ENCODE measurements around the gene TUNAR. TPM values are rescaled to one million over a fixed set of nuclear protein-coding genes. Genes with fewer than 3 reads are reported as not detected.

The TUNAR gene
- total RNA-seq, 1 experiment from 2014 or later = 0.10 TPM

- H3K36me3 ChIP-seq (ENCODE audit: control insufficient read depth, insufficient read depth, low read length) = no peaks in the 10 kb centered on the region; the same call in 1 of the 2 replicates
- in situ Hi-C loops (cut with HindIII; ENCODE audit: low pct_unique_long_range_greater_than_20kb, low sequenced_read_pairs) (no loop called here), intact Hi-C loops (cut with micrococcal nuclease; ENCODE audit: unreplicated experiment) (no loop called here)
- ATAC-seq (no peak), DNase-seq (ENCODE audit: low read depth, low spot score) (no peak)
- BruUV-seq (replicated peaks) = no TSS peak
- no peak overlapping the region for H3K27ac ChIP-seq (ENCODE audit: low read length)
- CTCF ChIA-PET = no interaction called here
- POLR2A ChIA-PET = no interaction called here
- H3K27me3 ChIP-seq (ENCODE audit: control insufficient read depth, insufficient read depth, low read length) = no peaks in the 10 kb centered on the region; the same call in 1 of the 2 replicates
- H3K4me1 ChIP-seq (ENCODE audit: control insufficient read depth, insufficient read depth, low read length) = no peaks in the 10 kb centered on the region
- no peak for TF ChIP-seq SIN3A (IDR thresholded peaks at IDR 0.05; ENCODE audit: borderline replicate concordance, insufficient read depth, low read depth, low read length)
- TF ChIP-seq REST (IDR thresholded peaks at IDR 0.05; ENCODE audit: insufficient read depth in 1 of 2, low read depth in 2 of 2, low read length in 1 of 2) = no peak
- TF ChIP-seq POLR2AphosphoS5 (IDR thresholded peaks at IDR 0.05; ENCODE audit: low read depth, low read length) = no peak
- TF ChIP-seq TCF7L2 (IDR thresholded peaks at IDR 0.05; ENCODE audit: low read depth, low read length) = no peak
- no peak overlapping the region for H3K4me3 ChIP-seq (ENCODE audit: low read depth in 2 of 2, low read length in 2 of 2)
- H3K9me3 ChIP-seq (ENCODE audit: control insufficient read depth, insufficient read depth, low read depth, low read length) = no peaks in the 10 kb centered on the region
These were observed 52.1 kb downstream of the TUNAR start for GRCh38 chr14:95928751-95929150.

- no peak for ATAC-seq
- Histone ChIP-seq H3K9me3 (ENCODE audit: control insufficient read depth, insufficient read depth, low read depth, low read length) (no peaks in the 10 kb centered on the region), H3K27me3 (ENCODE audit: control insufficient read depth, insufficient read depth, low read length) (no peaks in the 10 kb centered on the region; the same call in 1 of the 2 replicates), H3K27ac (ENCODE audit: low read length) (no peak overlapping the region), H3K4me1 (ENCODE audit: control insufficient read depth, insufficient read depth, low read length) (no peaks in the 10 kb centered on the region), H3K36me3 (ENCODE audit: control insufficient read depth, insufficient read depth, low read length) (no peaks in the 10 kb centered on the region; the same call in 1 of the 2 replicates), H3K4me3 (ENCODE audit: low read depth in 2 of 2, low read length in 2 of 2) (no peak overlapping the region)
- ChIA-PET CTCF (no interaction called here), POLR2A (no interaction called here)
- in situ Hi-C loops (cut with HindIII; ENCODE audit: low pct_unique_long_range_greater_than_20kb, low sequenced_read_pairs) (no loop called here), intact Hi-C loops (cut with micrococcal nuclease; ENCODE audit: unreplicated experiment) (no loop called here)
- DNase-seq (ENCODE audit: low read depth, low spot score) = no peak
- BruUV-seq (replicated peaks) = no TSS peak
- no peak for TF ChIP-seq CTCF (IDR thresholded peaks at IDR 0.05)
- no peak for TF ChIP-seq POLR2AphosphoS5 (IDR thresholded peaks at IDR 0.05; ENCODE audit: low read depth, low read length)
- TF ChIP-seq TCF7L2 (IDR thresholded peaks at IDR 0.05; ENCODE audit: low read depth, low read length) = no peak
- TF ChIP-seq SIN3A (IDR thresholded peaks at IDR 0.05; ENCODE audit: borderline replicate concordance, insufficient read depth, low read depth, low read length) = no peak
- TF ChIP-seq REST (IDR thresholded peaks at IDR 0.05; ENCODE audit: insufficient read depth in 1 of 2, low read depth in 2 of 2, low read length in 1 of 2) = no peak
These were observed 54.8 kb downstream of the TUNAR start for GRCh38 chr14:95931384-95931783.
